Adrenal gland (tissue), 12 donors: ENCODE data around the gene C1orf232. TPM values are rescaled to one million over a fixed set of nuclear protein-coding genes. Genes with fewer than 3 reads are reported as not detected.

Source experiments
- DNase-seq, 7 donors: peaks; one replicate each; pipeline ENCODE4 v3.0.0-alpha.2; 2019 to 2020
- H3K27ac ChIP-seq, 5 donors: fragments of 200-600 bp; sonication (generic) in 4 of 5; 1 replicate in 3 of 5; 2 replicates in 2 of 5; pipeline versions ENCODE4 v1.5.1 to v1.8.0; 2016 to 2020; ENCODE audit warnings: mild to moderate bottlenecking in 1 of 5
- H3K27me3 ChIP-seq: fragments of 200-600 bp; 2 replicates; pipeline ENCODE4 v1.8.0; 2021
- H3K36me3 ChIP-seq, 2 donors: fragments of 200-600 bp; replicated peaks in 1 of 2; 1 replicate in 1 of 2; 2 replicates in 1 of 2; pipeline versions ENCODE4 v1.5.1 to v1.8.0; 2018 to 2022
- H3K4me1 ChIP-seq, 2 donors: fragments of 200-600 bp; replicated peaks in 1 of 2; 1 replicate in 1 of 2; 2 replicates in 1 of 2; pipeline versions ENCODE4 v1.5.1 to v1.8.0; 2018 to 2021
- H3K4me3 ChIP-seq, 4 donors: fragments of 200-600 bp; sonication (generic) in 3 of 4; one replicate each; pipeline ENCODE4 v1.5.1; 2016 to 2018
- H3K9me3 ChIP-seq, 3 donors: fragments of 200-600 bp; sonication (generic) in 1 of 3; replicated peaks in 1 of 3; 1 replicate in 2 of 3; 2 replicates in 1 of 3; pipeline versions ENCODE4 v1.5.1 to v1.8.0; 2016 to 2021
- CTCF ChIP-seq, 6 experiments: fragments of 450-650 bp in 4 of 6; fragments of 200-600 bp in 2 of 6; sonication (generic) in 1 of 6; IDR thresholded peaks; 1 replicate in 5 of 6; 2 replicates in 1 of 6; pipeline versions ENCODE4 v1.5.1 to v1.8.0; 2016 to 2021; ENCODE audit warnings: antibody characterized with exemption in 6 of 6, mild to moderate bottlenecking in 2 of 6, moderate library complexity in 1 of 6
- POLR2A ChIP-seq, 2 donors: fragments of 450-650 bp; IDR thresholded peaks; one replicate each; pipeline ENCODE4 v1.6.1; 2017; ENCODE audit warnings: antibody characterized with exemption in 2 of 2, mild to moderate bottlenecking in 2 of 2, moderate library complexity in 1 of 2
- WGBS, 4 donors: extraction: QIAGEN DNeasy Blood & Tissue Kit in 2 of 4; methylation state at CpG; one replicate each; pipeline versions ENCODE4 v1.1.5 to v1.1.7; 2013 to 2017; 5-methylcytosine and 5-hydroxymethylcytosine counted together
- intact Hi-C, 2 donors: fragments of 100-400 bp; cut with DNase I; formaldehyde crosslinking; loops; one replicate each; pipeline versions ENCODE4 v1.14.1 to v1.15.0; 2022 to 2023
- polyA plus RNA-seq, 3 donors: library from polyadenylated mRNA; stranded (reverse); fragments of 200-250 nt in 2 of 3; fragments of 350-450 nt in 1 of 3; fragmentation: Illumina TruSeq in 1 of 3; extraction: RNeasy Lipid Tissue Mini Kit (QIAGEN cat#74804) in 1 of 3; gene quantifications; one replicate each; pipeline ENCODE4 v1.2.3, GENCODE V29; 2013 to 2014
- total RNA-seq, 9 donors: library from RNA; depleted of rRNA in 4 of 9; stranded (reverse); fragments of >200 nt in 4 of 9; fragments of 120-200 nt in 1 of 9; fragmentation: NEBNext Ultra II Directional in 1 of 9; extraction: Animal tissue kit (Norgen Biotek cat#: 25700) in 1 of 9; gene quantifications; one replicate each; pipeline versions ENCODE4 v1.1.0 to v1.2.4, GENCODE V29; 2013 to 2023
- donor health status: healthy with polysubstance abuse.
- donor health status: Bipolar disorder and iron deficiency.
- donor health status: DM: yes; HTN: yes; CAD: no.
- donor health status: DM: no; HTN: no; CAD: no.
- donor health status: DM: no; HTN: no; CAD: no.
- donor health status: DM: yes; HTN: yes; CAD: no.

The C1orf232 gene
- total and polyA plus RNA-seq, 12 donors, result not detected

GRCh38 chr1:26210147-26210870, 41.5 kb upstream of the C1orf232 start:
- no peaks in the 10 kb centered on the region for H3K27me3 ChIP-seq
- no peaks in the 10 kb centered on the region for H3K36me3 ChIP-seq
- H3K4me3 ChIP-seq, result no peak overlapping the region
- 60 to 83% (median 79%) methylated on average over 3 to 5 of the region's 5 CpGs for WGBS, 4 donors
- TF ChIP-seq POLR2A (IDR thresholded peaks at IDR 0.05) (no peak), CTCF (IDR thresholded peaks at IDR 0.05) (no peak)
- H3K4me1 ChIP-seq, result no peaks in the 10 kb centered on the region
- no peaks in the 10 kb centered on the region for H3K9me3 ChIP-seq
- intact Hi-C loops, result no loop called here
- H3K27ac ChIP-seq, result no peak overlapping the region
- no peak for DNase-seq

- DNase-seq, result no peak
- H3K4me1 ChIP-seq, result no peaks in the 10 kb centered on the region
- no peaks in the 10 kb centered on the region for H3K9me3 ChIP-seq
- H3K27ac ChIP-seq, result no peak overlapping the region
- H3K36me3 ChIP-seq, result no peaks in the 10 kb centered on the region
- H3K4me3 ChIP-seq, result no peak overlapping the region
- TF ChIP-seq CTCF (IDR thresholded peaks at IDR 0.05) (no peak), POLR2A (IDR thresholded peaks at IDR 0.05) (no peak)
- H3K27me3 ChIP-seq, result no peaks in the 10 kb centered on the region
- 75 to 85% (median 76%) methylated on average over 7 to 9 of the region's 9 CpGs for WGBS, 4 donors
- intact Hi-C loops, result no loop called here
Measured at GRCh38 chr1:26203642-26204318, 35.0 kb upstream of the C1orf232 start.

- intact Hi-C loops, result no loop called here
- Histone ChIP-seq H3K27me3 (no peaks in the 10 kb centered on the region), H3K4me1 (no peaks in the 10 kb centered on the region), H3K4me3 (no peak overlapping the region), H3K27ac (no peak overlapping the region), H3K9me3 (no peaks in the 10 kb centered on the region), H3K36me3 (no peaks in the 10 kb centered on the region)
- no peak for TF ChIP-seq POLR2A (IDR thresholded peaks at IDR 0.05)
- TF ChIP-seq CTCF (IDR thresholded peaks at IDR 0.05), result no peak
- no peak for DNase-seq
- WGBS, 4 donors, result 90 to 96% (median 94%) methylated on average over 4 to 5 of the region's 5 CpGs
Measured at GRCh38 chr1:26200413-26200812, 31.6 kb upstream of the C1orf232 start.

- no peak for TF ChIP-seq CTCF (IDR thresholded peaks at IDR 0.05)
- TF ChIP-seq POLR2A (IDR thresholded peaks at IDR 0.05), result no peak
- WGBS, 4 donors, result 82 to 85% (median 84%) methylated on average over 11 of the region's 11 CpGs
- Histone ChIP-seq H3K4me3 (no peak overlapping the region), H3K27ac (no peak overlapping the region), H3K36me3 (no peaks in the 10 kb centered on the region), H3K9me3 (no peaks in the 10 kb centered on the region), H3K27me3 (no peaks in the 10 kb centered on the region), H3K4me1 (no peaks in the 10 kb centered on the region)
- DNase-seq, result no peak
- intact Hi-C loops, result no loop called here
Measured at GRCh38 chr1:26197813-26198212, 29.1 kb upstream of the C1orf232 start.
